Transverse colon (tissue), 4 donors: ENCODE measurements around the gene ANKRD2. TPM values are rescaled to one million over a fixed set of nuclear protein-coding genes. Genes with fewer than 3 reads are reported as not detected.

Experiments
- DNase-seq: peaks from one replicate; pipeline ENCODE4 v3.0.0-alpha.2; 2019
- H3K27ac ChIP-seq, 4 donors: fragments of 200-600 bp; sonication (generic); 2 replicates each; pipeline ENCODE4 v1.5.1; 2016 to 2018; ENCODE audit warnings: inconsistent platforms in 4 of 4
- H3K27me3 ChIP-seq: fragments of 200-600 bp; sonication (generic); 2 replicates; pipeline ENCODE4 v1.5.1; 2017; ENCODE audit warnings: inconsistent platforms
- H3K36me3 ChIP-seq, 4 donors: fragments of 200-600 bp; sonication (generic); 2 replicates each; pipeline ENCODE4 v1.5.1; 2017 to 2019; ENCODE audit warnings: inconsistent platforms in 4 of 4
- H3K4me1 ChIP-seq, 4 donors: fragments of 200-600 bp; sonication (generic); 2 replicates each; pipeline ENCODE4 v1.5.1; 2017 to 2020; ENCODE audit warnings: inconsistent platforms in 4 of 4
- H3K4me3 ChIP-seq, 4 donors: fragments of 200-600 bp; sonication (generic); 1 replicate in 1 of 4; 2 replicates in 3 of 4; pipeline versions ENCODE4 v1.5.1 to v1.6.1; 2017 to 2019; ENCODE audit warnings: inconsistent platforms in 4 of 4
- H3K9me3 ChIP-seq, 2 donors: fragments of 200-600 bp; sonication (generic); 2 replicates each; pipeline ENCODE4 v1.5.1; 2017 to 2019; ENCODE audit warnings: inconsistent platforms in 2 of 2
- EP300 ChIP-seq: sonication (generic); formaldehyde crosslinking; IDR thresholded peaks from one replicate; pipeline ENCODE4 v1.6.1; 2017; ENCODE audit warnings: antibody characterized with exemption, low read depth
- POLR2A ChIP-seq: fragments of 450-650 bp; IDR thresholded peaks from one replicate; pipeline ENCODE4 v1.6.1; 2016; ENCODE audit warnings: antibody characterized with exemption, mild to moderate bottlenecking, moderate library complexity
- POLR2AphosphoS5 ChIP-seq, 3 donors: sonication (generic); formaldehyde crosslinking; IDR thresholded peaks; one replicate each; pipeline ENCODE4 v1.6.1; 2016; ENCODE audit warnings: antibody characterized with exemption in 3 of 3
- WGBS, 2 donors: methylation state at CpG; one replicate each; pipeline ENCODE4 v1.1.5; 2018; ENCODE audit warnings: low coverage in 1 of 2; 5-methylcytosine and 5-hydroxymethylcytosine counted together
- in situ Hi-C, 4 donors: fragments of 200-750 bp; cut with MboI; loops; one replicate each; pipeline versions ENCODE4 v1.15.0 to v1.15.1; 2017; ENCODE audit warnings: low sequenced_read_pairs in 3 of 4, low pct_ligation_motif_present in 1 of 4, low pct_unique_long_range_greater_than_20kb in 1 of 4
- intact Hi-C: fragments of 100-400 bp; cut with DNase I; formaldehyde crosslinking; loops from one replicate; pipeline ENCODE4 v1.15.1; 2023; ENCODE audit warnings: low total_unique reads
- total RNA-seq, 4 donors: library from RNA; depleted of rRNA; stranded (reverse); fragments of >200 nt; gene quantifications; one replicate each; pipeline ENCODE4 v1.1.0, GENCODE V29; 2016
- TF ChIP-seq, protein P1 (sequence below), 5 experiments: fragments of 200-600 bp in 3 of 5; fragments of 450-650 bp in 2 of 5; sonication (generic) in 3 of 5; IDR thresholded peaks; 1 replicate in 2 of 5; 2 replicates in 3 of 5; pipeline ENCODE4 v1.5.1; 2016 to 2017; ENCODE audit warnings: antibody characterized with exemption in 5 of 5, inconsistent platforms in 3 of 5, mild to moderate bottlenecking in 2 of 5, moderate library complexity in 1 of 5

Gene ANKRD2
- total RNA-seq, 4 donors from 2014 or later = not detected

GRCh38 chr10:97596101-97597082 is 23.8 kb downstream of the ANKRD2 start:
- intact Hi-C loops (no loop called here), in situ Hi-C loops (no loop called here)
- no peaks in the 10 kb centered on the region for H3K9me3 ChIP-seq
- H3K36me3 ChIP-seq = no peaks in the 10 kb centered on the region
- H3K4me1 ChIP-seq = peaks cover 3 to 10% (median 5%) of the 10 kb centered on the region in 4 donors
- peak overlapping the region; percentile 45 to 83 (median 79) for H3K27ac ChIP-seq
- WGBS, 2 donors = 61 to 67% methylated on average over 3 to 10 of the region's 10 CpGs
- DNase-seq = no peak
- H3K4me3 ChIP-seq = no peak overlapping the region
- no peaks in the 10 kb centered on the region for H3K27me3 ChIP-seq
- TF ChIP-seq POLR2A (no peak), POLR2AphosphoS5 (IDR thresholded peaks at IDR 0.05) (peak; percentile 50 to 55 (median 53))
- TF ChIP-seq, protein P1, sequence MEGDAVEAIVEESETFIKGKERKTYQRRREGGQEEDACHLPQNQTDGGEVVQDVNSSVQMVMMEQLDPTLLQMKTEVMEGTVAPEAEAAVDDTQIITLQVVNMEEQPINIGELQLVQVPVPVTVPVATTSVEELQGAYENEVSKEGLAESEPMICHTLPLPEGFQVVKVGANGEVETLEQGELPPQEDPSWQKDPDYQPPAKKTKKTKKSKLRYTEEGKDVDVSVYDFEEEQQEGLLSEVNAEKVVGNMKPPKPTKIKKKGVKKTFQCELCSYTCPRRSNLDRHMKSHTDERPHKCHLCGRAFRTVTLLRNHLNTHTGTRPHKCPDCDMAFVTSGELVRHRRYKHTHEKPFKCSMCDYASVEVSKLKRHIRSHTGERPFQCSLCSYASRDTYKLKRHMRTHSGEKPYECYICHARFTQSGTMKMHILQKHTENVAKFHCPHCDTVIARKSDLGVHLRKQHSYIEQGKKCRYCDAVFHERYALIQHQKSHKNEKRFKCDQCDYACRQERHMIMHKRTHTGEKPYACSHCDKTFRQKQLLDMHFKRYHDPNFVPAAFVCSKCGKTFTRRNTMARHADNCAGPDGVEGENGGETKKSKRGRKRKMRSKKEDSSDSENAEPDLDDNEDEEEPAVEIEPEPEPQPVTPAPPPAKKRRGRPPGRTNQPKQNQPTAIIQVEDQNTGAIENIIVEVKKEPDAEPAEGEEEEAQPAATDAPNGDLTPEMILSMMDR (IDR thresholded peaks at IDR 0.05) = no peak

DNA sequence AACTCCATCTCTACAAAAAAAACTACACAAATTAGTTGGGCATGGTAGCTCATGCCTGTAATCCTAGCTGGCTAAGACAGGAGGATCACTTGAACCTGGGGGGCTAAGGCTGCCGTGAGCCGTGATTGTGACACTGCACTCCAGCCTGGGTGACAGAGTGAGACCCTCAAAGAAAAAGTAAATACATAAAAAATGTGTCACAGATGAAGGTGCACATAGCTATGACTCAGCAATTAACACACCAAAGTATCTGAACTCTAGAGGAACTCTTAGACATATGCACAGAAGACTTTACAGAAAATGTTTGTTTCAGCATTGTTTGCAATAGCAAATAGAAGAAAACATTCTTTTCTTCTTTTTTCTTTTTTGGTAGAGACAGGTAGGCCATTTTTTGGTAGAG is 25.2 kb downstream of the ANKRD2 start:
- in situ Hi-C loops = no loop called here
- Histone ChIP-seq H3K9me3 (no peaks in the 10 kb centered on the region), H3K27me3 (no peaks in the 10 kb centered on the region), H3K36me3 (no peaks in the 10 kb centered on the region), H3K27ac (no peak overlapping the region), H3K4me1 (peaks cover 3 to 10% (median 5%) of the 10 kb centered on the region in 4 donors), H3K4me3 (no peak overlapping the region)
- 95 to 100% methylated on average over 2 of the region's 2 CpGs for WGBS, 2 donors
- intact Hi-C loops = no loop called here
- DNase-seq = no peak
- TF ChIP-seq POLR2AphosphoS5 (IDR thresholded peaks at IDR 0.05) (no peak), EP300 (no peak), POLR2A (no peak)
- TF ChIP-seq, protein P1 (IDR thresholded peaks at IDR 0.05) = no peak

DNA sequence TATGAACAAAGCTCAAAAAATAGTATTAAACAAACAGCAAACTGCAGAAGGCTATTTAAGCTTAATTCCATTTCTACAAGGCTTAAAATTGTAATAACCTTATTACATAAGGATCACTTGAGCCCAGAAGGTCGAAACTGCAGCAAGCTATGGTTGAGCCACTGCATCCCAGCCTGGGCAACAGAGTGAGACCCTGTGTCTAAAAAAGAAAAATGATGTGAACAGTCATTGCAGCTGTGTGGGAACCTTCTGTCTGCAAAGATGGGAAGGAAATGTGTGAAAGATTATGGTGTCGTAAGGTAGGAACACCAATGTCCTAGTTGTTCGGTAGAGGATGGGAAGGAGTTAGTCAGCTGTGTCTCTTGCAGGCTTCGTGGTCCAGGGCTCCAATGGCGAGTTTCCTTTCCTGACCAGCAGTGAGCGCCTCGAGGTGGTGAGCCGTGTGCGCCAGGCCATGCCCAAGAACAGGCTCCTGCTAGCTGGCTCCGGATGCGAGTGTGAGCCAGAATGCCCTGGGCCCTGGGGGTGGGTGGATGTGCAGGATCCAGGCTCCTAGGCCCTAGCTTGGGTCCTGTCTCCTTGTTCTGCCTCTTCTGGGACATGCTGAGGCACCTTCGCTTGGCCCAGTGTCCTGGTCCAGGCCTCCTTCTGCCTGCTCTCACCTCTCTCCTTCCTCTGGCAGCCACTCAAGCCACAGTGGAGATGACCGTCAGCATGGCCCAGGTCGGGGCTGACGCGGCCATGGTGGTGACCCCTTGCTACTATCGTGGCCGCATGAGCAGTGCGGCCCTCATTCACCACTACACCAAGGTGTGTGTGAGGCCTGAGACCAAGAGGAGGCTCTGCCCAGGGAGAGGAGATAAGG is 26.1 kb downstream of the ANKRD2 start:
- Histone ChIP-seq H3K4me3 (no peak overlapping the region), H3K9me3 (no peaks in the 10 kb centered on the region), H3K27me3 (no peaks in the 10 kb centered on the region), H3K27ac (no peak overlapping the region), H3K4me1 (peaks cover 3 to 10% (median 5%) of the 10 kb centered on the region in 4 donors), H3K36me3 (no peaks in the 10 kb centered on the region)
- WGBS, 2 donors = 92 to 93% methylated on average over 8 to 19 of the region's 19 CpGs
- intact Hi-C loops = no loop called here
- TF ChIP-seq POLR2A (no peak), POLR2AphosphoS5 (IDR thresholded peaks at IDR 0.05) (no peak), EP300 (no peak)
- TF ChIP-seq, protein P1 (IDR thresholded peaks at IDR 0.05) = no peak
- DNase-seq = no peak
- in situ Hi-C loops = no loop called here

DNA sequence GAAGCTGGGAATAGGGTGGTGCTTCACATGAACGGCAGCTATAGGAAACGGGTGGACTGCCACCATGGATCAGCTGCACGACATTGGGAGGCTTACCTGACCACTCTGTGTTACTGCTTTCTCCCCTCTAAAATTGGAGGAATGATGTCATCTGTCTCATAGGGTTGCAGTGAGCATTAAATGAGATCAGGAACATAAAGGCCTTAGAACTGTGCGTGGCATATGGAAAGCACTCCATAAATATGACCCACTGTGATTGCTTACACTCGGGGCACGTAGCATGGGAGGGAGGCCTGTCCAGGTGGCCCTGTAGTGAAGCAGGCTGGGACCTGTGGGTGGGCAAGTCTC is 26.7 kb downstream of the ANKRD2 start:
- in situ Hi-C loops = no loop called here
- Histone ChIP-seq H3K27me3 (no peaks in the 10 kb centered on the region), H3K4me1 (peaks cover 3 to 10% (median 5%) of the 10 kb centered on the region in 4 donors), H3K27ac (no peak overlapping the region), H3K9me3 (no peaks in the 10 kb centered on the region), H3K4me3 (no peak overlapping the region), H3K36me3 (no peaks in the 10 kb centered on the region)
- WGBS, 2 donors = 82 to 100% methylated on average over 2 to 6 of the region's 6 CpGs
- TF ChIP-seq, protein P1 (IDR thresholded peaks at IDR 0.05) = no peak
- TF ChIP-seq POLR2A (no peak), EP300 (no peak), POLR2AphosphoS5 (IDR thresholded peaks at IDR 0.05) (no peak)
- DNase-seq = no peak
- intact Hi-C loops = no loop called here
